Naive thymus-derived CD4-positive, alpha-beta T cell (primary cell): ENCODE results near the gene ANKRD9. TPM values are rescaled to one million over a fixed set of nuclear protein-coding genes. Genes with fewer than 3 reads are reported as not detected.

Experiments used
- ATAC-seq: fragments of 150-1000 bp; cut with Tn5 transposase; 2 replicates; pipeline ENCODE4 v1.10.0; 2021; ENCODE audit warnings: mild to moderate bottlenecking, moderate library complexity
- CTCF ChIA-PET: fragments of 350-600 bp; sonication (Branson Sonifier 250); formaldehyde crosslinking; loops from one replicate; lab custom pipeline; 2021; ENCODE audit warnings: antibody characterized with exemption; lab: Charles Lee
- POLR2A ChIA-PET: fragments of 350-600 bp; sonication (Branson Sonifier 250); formaldehyde crosslinking; loops from one replicate; lab custom pipeline; 2021; ENCODE audit warnings: antibody characterized with exemption, inconsistent platforms; lab: Charles Lee
- DNase-seq, 9 donors: peaks; one replicate each; pipeline versions ENCODE4 v3.0.0 to v3.0.0-alpha.2; 2020 to 2022; ENCODE audit warnings: mixed read lengths in 1 of 9
- H3K27ac ChIP-seq: one replicate; pipeline ENCODE4 v1.7.0; 2013; ENCODE audit warnings: mild to moderate bottlenecking, low read depth, low read length, moderate library complexity
- H3K27me3 ChIP-seq, 2 donors: one replicate each; pipeline ENCODE4 v1.7.0; 2013; ENCODE audit warnings: low read length in 2 of 2, mild to moderate bottlenecking in 2 of 2, moderate library complexity in 2 of 2; ENCODE audit not compliant: control insufficient read depth in 2 of 2, insufficient read depth in 2 of 2
- H3K36me3 ChIP-seq, 3 experiments: 1 replicate in 2 of 3; 2 replicates in 1 of 3; pipeline ENCODE4 v1.7.0; 2013; ENCODE audit warnings: low read length in 3 of 3, mild to moderate bottlenecking in 3 of 3, moderate library complexity in 1 of 3; ENCODE audit not compliant: insufficient read depth in 3 of 3, control insufficient read depth in 2 of 3
- H3K4me1 ChIP-seq, 2 donors: one replicate each; pipeline ENCODE4 v1.7.0; 2013; ENCODE audit warnings: low read length in 2 of 2, mild to moderate bottlenecking in 2 of 2, moderate library complexity in 1 of 2; ENCODE audit not compliant: control insufficient read depth in 2 of 2, insufficient read depth in 2 of 2
- H3K4me3 ChIP-seq: 2 replicates; pipeline ENCODE4 v1.7.0; 2013; ENCODE audit warnings: mild to moderate bottlenecking, low read length
- H3K9me3 ChIP-seq, 3 experiments: 1 replicate in 2 of 3; 2 replicates in 1 of 3; pipeline ENCODE4 v1.7.0; 2013; ENCODE audit warnings: low read length in 3 of 3; ENCODE audit not compliant: control insufficient read depth in 2 of 3
- H3K27ac Mint-ChIP-seq, 9 donors: one replicate each; pipeline ENCODE4 v1.8.0; 2020 to 2022; ENCODE audit warnings: mixed read lengths in 9 of 9, mild to moderate bottlenecking in 8 of 9, moderate library complexity in 5 of 9, inconsistent platforms in 2 of 9
- H3K27me3 Mint-ChIP-seq, 5 donors: one replicate each; pipeline ENCODE4 v1.8.0; 2021 to 2022; ENCODE audit warnings: mixed read lengths in 5 of 5, mild to moderate bottlenecking in 1 of 5
- H3K36me3 Mint-ChIP-seq, 5 donors: one replicate each; pipeline ENCODE4 v1.8.0; 2020 to 2022; ENCODE audit warnings: mixed read lengths in 5 of 5, mild to moderate bottlenecking in 3 of 5, inconsistent platforms in 1 of 5
- H3K4me1 Mint-ChIP-seq, 7 donors: one replicate each; pipeline ENCODE4 v1.8.0; 2020 to 2022; ENCODE audit warnings: mixed read lengths in 7 of 7, mild to moderate bottlenecking in 3 of 7, inconsistent platforms in 1 of 7
- H3K4me3 Mint-ChIP-seq, 10 donors: one replicate each; pipeline ENCODE4 v1.8.0; 2020 to 2022; ENCODE audit warnings: mild to moderate bottlenecking in 10 of 10, mixed read lengths in 10 of 10, moderate library complexity in 6 of 10, inconsistent platforms in 2 of 10
- H3K9me3 Mint-ChIP-seq, 11 donors: one replicate each; pipeline ENCODE4 v1.8.0; 2020 to 2022; ENCODE audit warnings: mixed read lengths in 11 of 11, mild to moderate bottlenecking in 4 of 11, inconsistent platforms in 1 of 11, moderate library complexity in 1 of 11
- intact Hi-C, 2 donors: fragments of 100-400 bp; cut with micrococcal nuclease; formaldehyde crosslinking; loops; one replicate each; pipeline ENCODE4 v1.15.1; 2023
- polyA plus RNA-seq, 2 donors: library from polyadenylated mRNA; unstranded; fragments of 300-500 nt; fragmentation: Illumina TruSeq; gene quantifications; one replicate each; pipeline ENCODE4 v1.2.3, GENCODE V29; 2021
- total RNA-seq, 6 experiments: library from RNA in 5 of 6; stranded (reverse) in 5 of 6; gene quantifications; 1 replicate in 5 of 6; 2 replicates in 1 of 6; pipeline ENCODE4 v1.2.3 and lab custom pipeline; 2021 to 2026

ANKRD9 gene
- total and polyA plus RNA-seq, 7 experiments from 2014 or later, result 0.26 to 8.1 (median 1.4) TPM

DNA sequence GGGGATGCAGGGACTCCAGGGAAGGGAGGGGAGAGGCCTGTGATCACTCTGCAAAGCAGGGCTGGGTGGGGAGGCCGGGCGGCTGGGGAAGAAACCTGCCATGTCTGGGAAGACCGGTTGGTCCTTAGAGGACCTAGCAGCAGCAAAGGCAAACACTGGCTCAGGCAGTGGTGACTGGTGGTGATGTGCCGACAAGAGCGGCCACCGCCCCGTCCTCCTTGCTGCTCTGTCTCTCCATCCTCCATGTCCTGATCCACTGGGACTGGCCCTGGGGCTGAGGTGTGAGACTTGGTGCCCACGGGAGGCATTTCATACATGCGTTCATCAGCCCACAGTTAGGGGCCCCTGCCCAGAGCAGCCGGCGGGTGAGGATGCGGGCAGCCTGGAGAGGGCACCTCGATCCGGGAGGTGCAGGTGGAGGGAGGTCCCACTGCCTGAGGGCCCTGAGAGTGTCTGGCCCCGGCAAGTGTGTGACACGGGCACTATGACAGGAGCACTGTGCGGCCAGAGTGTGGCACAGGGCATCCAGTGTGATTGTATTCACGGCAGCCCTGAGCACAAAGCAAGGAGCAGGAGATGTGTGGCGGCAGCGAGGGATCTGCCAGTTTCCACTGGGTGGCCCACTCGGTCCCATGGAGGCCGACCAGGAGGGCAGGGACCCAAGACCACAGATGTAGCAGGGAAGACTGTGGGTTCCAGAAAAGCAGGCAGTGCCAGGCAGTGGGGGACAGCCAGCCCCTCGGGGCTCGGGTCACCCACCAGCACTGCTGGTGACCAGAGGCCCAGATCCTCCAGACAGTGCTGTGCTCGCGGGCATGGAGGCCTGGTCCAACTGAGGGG is 13.9 kb downstream of the ANKRD9 start:
- no peaks in the 10 kb centered on the region for H3K27me3 Mint-ChIP-seq

DNA sequence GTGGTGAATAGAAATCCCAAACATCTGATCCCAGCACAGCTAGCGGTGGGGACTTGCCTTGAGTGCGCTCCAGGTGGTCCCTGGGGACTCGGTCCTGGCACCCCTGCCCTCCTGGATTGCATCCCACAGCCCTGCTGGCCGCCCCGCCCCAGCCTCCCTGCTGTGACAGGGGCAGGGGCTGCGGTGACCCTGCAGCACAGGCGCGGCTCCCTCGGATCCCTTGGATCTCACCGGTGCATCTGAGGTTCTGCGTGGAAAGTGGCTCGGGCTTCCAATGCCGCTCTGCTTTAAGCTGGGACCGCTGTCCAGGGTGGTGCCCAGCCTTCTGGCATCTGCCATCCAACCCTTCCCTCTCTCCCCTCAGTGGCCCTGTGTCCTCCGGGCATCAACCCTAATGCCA is 16.0 kb downstream of the ANKRD9 start:
- Mint-ChIP-seq H3K27me3 (no peaks in the 10 kb centered on the region), H3K4me1 (no peaks in the 10 kb centered on the region), H3K27ac (no peak overlapping the region), H3K36me3 (peaks cover 0 to 7% (median 0%) of the 10 kb centered on the region in 5 donors), H3K4me3 (no peak overlapping the region), H3K9me3 (peaks cover 0 to 1% (median 0%) of the 10 kb centered on the region in 11 donors)
- ChIA-PET POLR2A (no interaction called here), CTCF (interaction anchor here (0.6 kb wide), 1 partner anchor 55 kb away, joined by 3 read pairs; no protein-coding TSS in a partner anchor)
- Histone ChIP-seq H3K27me3 (no peaks in the 10 kb centered on the region), H3K27ac (no peak overlapping the region), H3K9me3 (no peaks in the 10 kb centered on the region), H3K36me3 (peaks cover 0 to 21% (median 0%) of the 10 kb centered on the region in 3 experiments), H3K4me1 (no peaks in the 10 kb centered on the region), H3K4me3 (no peak overlapping the region)
- ATAC-seq (no peak), DNase-seq (no peak)
- intact Hi-C loops, result no loop called here

More for the DNA sequence above, 13.9 kb downstream of the ANKRD9 start:
- Histone ChIP-seq H3K9me3 (no peaks in the 10 kb centered on the region), H3K36me3 (peaks cover 0 to 27% (median 0%) of the 10 kb centered on the region in 3 experiments), H3K4me1 (no peaks in the 10 kb centered on the region), H3K27me3 (no peaks in the 10 kb centered on the region), H3K27ac (no peak overlapping the region), H3K4me3 (no peak overlapping the region)
- CTCF ChIA-PET, result no interaction called here
- intact Hi-C loops, result no loop called here
- peaks cover 0 to 7% (median 4%) of the 10 kb centered on the region in 5 donors for H3K36me3 Mint-ChIP-seq
- H3K4me3 Mint-ChIP-seq, result no peak overlapping the region
- POLR2A ChIA-PET, result no interaction called here
- ATAC-seq (no peak), DNase-seq (no peak)
- no peak overlapping the region for H3K27ac Mint-ChIP-seq
- peaks cover 0 to 1% (median 0%) of the 10 kb centered on the region in 11 donors for H3K9me3 Mint-ChIP-seq
- H3K4me1 Mint-ChIP-seq, result peaks cover 0 to 10% (median 5%) of the 10 kb centered on the region in 7 donors

DNA sequence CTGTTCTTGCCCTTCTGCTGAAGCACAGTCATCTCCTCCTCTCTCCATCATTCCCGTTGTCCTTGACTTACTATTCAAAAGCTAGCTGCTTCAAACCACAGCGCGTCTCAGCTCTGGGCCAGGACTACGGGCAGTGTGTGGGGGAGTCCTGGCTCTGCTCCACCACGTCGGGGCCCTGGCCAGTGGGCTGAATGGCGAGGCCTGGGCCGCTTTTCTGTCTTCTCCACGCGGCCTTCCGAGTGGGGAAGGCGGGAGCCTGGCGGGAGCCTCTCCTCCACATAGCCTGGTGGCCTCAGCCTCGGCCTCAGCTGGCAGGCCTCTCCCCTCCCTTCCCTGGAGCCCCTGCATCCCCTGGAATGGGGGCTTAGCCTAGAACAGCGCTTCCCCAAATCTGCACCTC is 16.5 kb downstream of the ANKRD9 start:
- Mint-ChIP-seq H3K27ac (peak overlapping the region in 1 of 9 donors; percentile 17), H3K36me3 (peaks cover 0 to 6% (median 0%) of the 10 kb centered on the region in 5 donors), H3K4me1 (no peaks in the 10 kb centered on the region), H3K27me3 (no peaks in the 10 kb centered on the region), H3K4me3 (no peak overlapping the region), H3K9me3 (peaks cover 0 to 1% (median 0%) of the 10 kb centered on the region in 11 donors)
- peaks cover 0 to 16% (median 0%) of the 10 kb centered on the region in 3 experiments for H3K36me3 ChIP-seq
- ATAC-seq, result no peak
- H3K27me3 ChIP-seq, result no peaks in the 10 kb centered on the region
- H3K9me3 ChIP-seq, result no peaks in the 10 kb centered on the region
- CTCF ChIA-PET, result interaction anchor here (0.6 kb wide), 1 partner anchor 55 kb away, joined by 3 read pairs; no protein-coding TSS in a partner anchor
- POLR2A ChIA-PET, result no interaction called here
- no peak for DNase-seq
- no peak overlapping the region for H3K4me3 ChIP-seq
- no peaks in the 10 kb centered on the region for H3K4me1 ChIP-seq
- no peak overlapping the region for H3K27ac ChIP-seq
- intact Hi-C loops, result no loop called here

DNA sequence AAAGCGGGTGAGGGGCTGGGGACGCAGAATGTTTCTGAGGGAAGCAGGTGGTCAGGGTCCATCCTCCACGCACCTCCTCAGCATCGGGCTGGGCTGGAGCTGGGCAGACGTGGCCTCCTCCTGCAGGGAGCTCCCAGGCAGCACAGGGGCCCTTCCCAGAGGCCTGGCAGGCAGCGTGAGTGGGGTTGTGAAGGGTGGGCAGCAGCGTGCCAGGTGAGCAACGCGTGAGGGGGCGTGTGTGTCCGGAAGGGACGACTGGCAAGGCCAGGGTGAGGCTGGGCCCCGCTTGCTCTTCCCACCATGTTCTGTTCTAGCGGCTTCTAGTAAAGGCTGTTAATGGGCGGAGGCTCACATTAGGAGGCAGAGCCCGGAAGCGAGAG is 17.1 kb downstream of the ANKRD9 start:
- ChIA-PET CTCF (no interaction called here), POLR2A (no interaction called here)
- Mint-ChIP-seq H3K27ac (no peak overlapping the region), H3K9me3 (peaks cover 0 to 1% (median 0%) of the 10 kb centered on the region in 11 donors), H3K27me3 (no peaks in the 10 kb centered on the region), H3K4me3 (no peak overlapping the region), H3K4me1 (no peaks in the 10 kb centered on the region), H3K36me3 (peaks cover 0 to 3% (median 0%) of the 10 kb centered on the region in 5 donors)
- intact Hi-C loops, result no loop called here
- no peaks in the 10 kb centered on the region for H3K4me1 ChIP-seq
- peaks cover 0 to 11% (median 0%) of the 10 kb centered on the region in 3 experiments for H3K36me3 ChIP-seq
- ATAC-seq, result no peak
- no peak for DNase-seq
- H3K27me3 ChIP-seq, result no peaks in the 10 kb centered on the region
- no peaks in the 10 kb centered on the region for H3K9me3 ChIP-seq
- H3K4me3 ChIP-seq, result no peak overlapping the region
- H3K27ac ChIP-seq, result no peak overlapping the region

DNA sequence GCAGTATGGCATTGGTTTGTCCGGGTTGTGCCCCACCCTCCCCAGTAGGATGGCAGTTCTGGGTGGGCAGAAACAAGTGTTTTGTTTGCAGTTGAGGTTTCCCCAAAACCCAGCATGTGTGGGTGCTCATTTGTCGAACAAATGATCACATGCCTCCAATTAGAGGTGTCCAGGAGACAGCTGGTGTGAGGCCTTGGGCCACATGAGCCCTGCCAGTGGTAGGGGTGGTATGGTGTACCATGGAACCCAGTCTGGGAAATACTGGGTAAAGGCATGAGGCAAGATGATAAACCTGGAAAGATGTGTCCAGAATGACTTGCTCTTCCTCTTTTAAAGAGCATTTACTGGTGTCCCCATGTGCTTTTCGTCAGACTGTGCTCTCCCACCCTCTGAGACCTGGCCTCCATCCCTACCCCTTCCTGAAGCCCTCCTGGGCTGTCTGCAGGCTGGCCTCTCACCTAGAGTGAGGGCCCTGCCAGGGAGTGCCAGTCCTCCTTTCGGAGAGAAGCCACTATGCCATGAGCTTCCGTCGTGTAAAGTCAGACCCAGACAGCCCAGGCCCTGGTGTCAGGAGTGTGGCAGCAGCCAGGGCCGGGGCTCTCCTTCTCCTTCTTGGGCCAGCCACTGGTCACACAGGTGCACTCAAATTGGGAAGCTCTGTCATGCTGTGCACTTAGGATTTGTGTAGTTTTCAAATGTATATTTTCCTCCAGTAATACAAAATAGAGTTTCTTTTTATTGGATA is 17.6 kb downstream of the ANKRD9 start:
- no peak for DNase-seq
- ChIA-PET POLR2A (no interaction called here), CTCF (no interaction called here)
- Mint-ChIP-seq H3K4me1 (no peaks in the 10 kb centered on the region), H3K36me3 (peaks cover 0 to 3% (median 0%) of the 10 kb centered on the region in 5 donors), H3K27ac (peak overlapping the region in 2 of 9 donors; percentile 32 to 57), H3K4me3 (no peak overlapping the region), H3K27me3 (no peaks in the 10 kb centered on the region), H3K9me3 (peaks cover 0 to 1% (median 0%) of the 10 kb centered on the region in 11 donors)
- peaks cover 0 to 5% (median 0%) of the 10 kb centered on the region in 3 experiments for H3K36me3 ChIP-seq
- no peak overlapping the region for H3K27ac ChIP-seq
- ATAC-seq, result no peak
- no peaks in the 10 kb centered on the region for H3K27me3 ChIP-seq
- no peaks in the 10 kb centered on the region for H3K9me3 ChIP-seq
- intact Hi-C loops, result no loop called here
- no peaks in the 10 kb centered on the region for H3K4me1 ChIP-seq
- no peak overlapping the region for H3K4me3 ChIP-seq

DNA sequence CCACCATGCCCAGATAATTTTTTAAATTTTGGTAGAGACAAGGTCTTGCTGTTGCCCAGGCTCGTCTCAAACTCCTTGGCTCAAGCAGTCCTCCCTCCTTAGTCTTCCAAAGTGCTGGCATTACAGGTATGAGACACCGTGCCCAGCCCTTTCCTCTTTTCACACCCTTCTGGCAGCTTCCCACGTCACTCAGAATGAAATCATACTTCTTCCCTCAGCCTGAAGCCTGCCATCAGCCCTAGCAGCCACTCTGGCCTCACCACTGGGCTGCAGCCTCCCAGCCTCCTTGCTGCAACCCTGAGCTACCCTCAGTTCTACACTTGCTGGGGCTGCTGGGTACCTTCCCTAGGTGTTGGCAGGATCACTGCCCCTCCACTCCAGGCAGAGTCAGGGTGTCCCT is 18.2 kb downstream of the ANKRD9 start:
- Histone ChIP-seq H3K9me3 (no peaks in the 10 kb centered on the region), H3K36me3 (no peaks in the 10 kb centered on the region), H3K4me1 (no peaks in the 10 kb centered on the region), H3K4me3 (no peak overlapping the region), H3K27me3 (no peaks in the 10 kb centered on the region), H3K27ac (no peak overlapping the region)
- H3K27me3 Mint-ChIP-seq, result no peaks in the 10 kb centered on the region
- peaks cover 0 to 1% (median 0%) of the 10 kb centered on the region in 11 donors for H3K9me3 Mint-ChIP-seq
- H3K4me1 Mint-ChIP-seq, result no peaks in the 10 kb centered on the region
- ATAC-seq (no peak), DNase-seq (no peak)
- intact Hi-C loops, result no loop called here
- CTCF ChIA-PET, result no interaction called here
- H3K4me3 Mint-ChIP-seq, result no peak overlapping the region
- H3K27ac Mint-ChIP-seq, result no peak overlapping the region
- H3K36me3 Mint-ChIP-seq, result peaks cover 0 to 6% (median 0%) of the 10 kb centered on the region in 5 donors
- POLR2A ChIA-PET, result no interaction called here
